Calu3 (cell line): Measurements from ENCODE around the gene ZBTB2. TPM values are rescaled to one million over a fixed set of nuclear protein-coding genes. Genes with fewer than 3 reads are reported as not detected.

Source experiments
- Bru-seq: library from RNA; stranded (reverse); fragments of 400-500 nt; gene quantifications from one replicate; lab custom pipeline; 2021; lab: Mats Ljungman, UMichigan
- BruChase-seq, 2 experiments: library from RNA; stranded (reverse); fragments of 400-500 nt; gene quantifications; one replicate each; lab custom pipeline; 2021; lab: Mats Ljungman, UMichigan
- BruUV-seq: library from RNA; stranded (reverse); fragments of 400-500 nt; replicated peaks from 2 replicates; lab custom pipeline; 2021; lab: Mats Ljungman, UMichigan
- CTCF ChIA-PET: fragments of 300-600 bp; sonication (Branson Sonifier 250); formaldehyde crosslinking; loops from one replicate; lab custom pipeline; 2022; ENCODE audit warnings: antibody characterized with exemption; lab: Charles Lee
- DNase-seq: peaks from one replicate; pipeline ENCODE4 v3.0.0; 2022
- H3K27ac Mint-ChIP-seq: one replicate; pipeline ENCODE4 v1.8.0; 2022; ENCODE audit warnings: mixed read lengths; ENCODE audit not compliant: unreplicated experiment
- H3K27me3 Mint-ChIP-seq: one replicate; pipeline ENCODE4 v1.8.0; 2022; ENCODE audit warnings: mixed read lengths; ENCODE audit not compliant: unreplicated experiment
- H3K36me3 Mint-ChIP-seq: one replicate; pipeline ENCODE4 v1.8.0; 2022; ENCODE audit warnings: mild to moderate bottlenecking, moderate library complexity, mixed read lengths; ENCODE audit not compliant: insufficient read depth, unreplicated experiment
- H3K4me1 Mint-ChIP-seq: one replicate; pipeline ENCODE4 v1.8.0; 2022; ENCODE audit warnings: mild to moderate bottlenecking, low read depth, mixed read lengths; ENCODE audit not compliant: unreplicated experiment
- H3K4me3 Mint-ChIP-seq: one replicate; pipeline ENCODE4 v1.8.0; 2022; ENCODE audit warnings: mild to moderate bottlenecking, low read depth, moderate library complexity, mixed read lengths; ENCODE audit not compliant: unreplicated experiment
- H3K9me3 Mint-ChIP-seq: one replicate; pipeline ENCODE4 v1.8.0; 2022; ENCODE audit warnings: low read depth, mixed read lengths; ENCODE audit not compliant: unreplicated experiment
- CTCF ChIP-seq: fragments of 200-600 bp; IDR thresholded peaks from one replicate; pipeline ENCODE4 v1.8.0; 2022; ENCODE audit warnings: antibody characterized with exemption; ENCODE audit not compliant: unreplicated experiment
- intact Hi-C: fragments of 100-400 bp; cut with micrococcal nuclease; formaldehyde crosslinking; loops from one replicate; pipeline ENCODE4 v1.10.0; 2022; ENCODE audit not compliant: unreplicated experiment
- long read RNA-seq: library from polyadenylated mRNA; stranded (forward); transcript quantifications from one replicate; pipeline ENCODE4 v2.0.0, GENCODE V29; 2022
- total RNA-seq: library from RNA; stranded (reverse); gene quantifications from 2 replicates; pipeline ENCODE4 v1.2.3, GENCODE V29; 2022

Gene ZBTB2
- total RNA-seq (15.2 and 15.7 TPM in 2 replicates), Bru-seq, nascent RNA (percentile 78 among the genes with signal in this experiment), BruChase-seq, experiment 1, labeled RNA remaining after a 6-hour chase (percentile 65 among the genes with signal in this experiment), BruChase-seq, experiment 2, labeled RNA remaining after a 2-hour chase (percentile 74 among the genes with signal in this experiment)
- long read RNA-seq, partial matches to known transcripts, result 1 of 8 reads
- long read RNA-seq, other reads (novel, unspliced or antisense), result 3 of 8 reads

- no peaks in the 10 kb centered on the region for H3K27me3 Mint-ChIP-seq
- H3K9me3 Mint-ChIP-seq, result no peaks in the 10 kb centered on the region
- CTCF ChIA-PET, result no interaction called here
- H3K36me3 Mint-ChIP-seq, result peaks cover 46% of the 10 kb centered on the region
- no peak for TF ChIP-seq CTCF
- H3K27ac Mint-ChIP-seq, result peak within 1 kb of the TSS; percentile 95
- intact Hi-C loops, result no loop called here
- DNase-seq, result peak; percentile 63
- no TSS peak for BruUV-seq
- H3K4me3 Mint-ChIP-seq, result peak within 1 kb of the TSS; percentile 86
- peaks cover 14% of the 10 kb centered on the region for H3K4me1 Mint-ChIP-seq
These were observed at the start of gene ZBTB2 for GRCh38 chr6:151391471-151392413. Gene ZBTB2, minus strand, starts transcription at chr6:151391559. Its CDS starts 17,922 bp downstream, at chr6:151373637.

- BruUV-seq, result no TSS peak
- H3K36me3 Mint-ChIP-seq, result peaks cover 5% of the 10 kb centered on the region
- H3K27ac Mint-ChIP-seq, result no peak overlapping the region
- H3K9me3 Mint-ChIP-seq, result no peaks in the 10 kb centered on the region
- intact Hi-C loops, result no loop called here
- H3K4me1 Mint-ChIP-seq, result peaks cover 12% of the 10 kb centered on the region
- CTCF ChIA-PET, result no interaction called here
- no peak for TF ChIP-seq CTCF
- DNase-seq, result no peak
- H3K4me3 Mint-ChIP-seq, result no peak overlapping the region
- no peaks in the 10 kb centered on the region for H3K27me3 Mint-ChIP-seq
These were observed 49.6 kb upstream of the ZBTB2 start for GRCh38 chr6:151440930-151441329.

GRCh38 chr6:151440498-151440897, 49.1 kb upstream of the ZBTB2 start:
- TF ChIP-seq CTCF, result no peak

GRCh38 chr6:151437401-151437800, 46.0 kb upstream of the ZBTB2 start:
- H3K4me3 Mint-ChIP-seq, result no peak overlapping the region
- BruUV-seq, result no TSS peak
- no peak for TF ChIP-seq CTCF
- H3K4me1 Mint-ChIP-seq, result peaks cover 12% of the 10 kb centered on the region
- no peaks in the 10 kb centered on the region for H3K9me3 Mint-ChIP-seq
- peaks cover 4% of the 10 kb centered on the region for H3K36me3 Mint-ChIP-seq
- intact Hi-C loops, result no loop called here
- CTCF ChIA-PET, result no interaction called here
- peak overlapping the region; percentile 57 for H3K27ac Mint-ChIP-seq
- DNase-seq, result no peak
- H3K27me3 Mint-ChIP-seq, result no peaks in the 10 kb centered on the region

More at GRCh38 chr6:151440498-151440897, 49.1 kb upstream of the ZBTB2 start:
- no peak for DNase-seq
- no TSS peak for BruUV-seq
- Mint-ChIP-seq H3K36me3 (peaks cover 5% of the 10 kb centered on the region), H3K4me1 (peaks cover 12% of the 10 kb centered on the region), H3K27ac (no peak overlapping the region), H3K27me3 (no peaks in the 10 kb centered on the region), H3K4me3 (no peak overlapping the region), H3K9me3 (no peaks in the 10 kb centered on the region)
- intact Hi-C loops, result no loop called here
- CTCF ChIA-PET, result no interaction called here
